GM19099 (cell line): ENCODE data around the gene THAP10.

ENCODE experiments used
- POLR2A ChIP-seq: IDR thresholded peaks from 3 replicates; pipeline ENCODE4 v1.6.1; 2011; ENCODE audit warnings: low read depth; ENCODE audit not compliant: insufficient read length; ENCODE audit errors: extremely low read depth

The THAP10 gene

GRCh38 chr15:70859998-70860397, 32.2 kb downstream of the THAP10 start:
- no peak for TF ChIP-seq POLR2A

- no peak for TF ChIP-seq POLR2A
These were observed 32.8 kb downstream of the THAP10 start for GRCh38 chr15:70859322-70859908.

- no peak for TF ChIP-seq POLR2A
These were observed 34.5 kb downstream of the THAP10 start for GRCh38 chr15:70857562-70858285.

DNA sequence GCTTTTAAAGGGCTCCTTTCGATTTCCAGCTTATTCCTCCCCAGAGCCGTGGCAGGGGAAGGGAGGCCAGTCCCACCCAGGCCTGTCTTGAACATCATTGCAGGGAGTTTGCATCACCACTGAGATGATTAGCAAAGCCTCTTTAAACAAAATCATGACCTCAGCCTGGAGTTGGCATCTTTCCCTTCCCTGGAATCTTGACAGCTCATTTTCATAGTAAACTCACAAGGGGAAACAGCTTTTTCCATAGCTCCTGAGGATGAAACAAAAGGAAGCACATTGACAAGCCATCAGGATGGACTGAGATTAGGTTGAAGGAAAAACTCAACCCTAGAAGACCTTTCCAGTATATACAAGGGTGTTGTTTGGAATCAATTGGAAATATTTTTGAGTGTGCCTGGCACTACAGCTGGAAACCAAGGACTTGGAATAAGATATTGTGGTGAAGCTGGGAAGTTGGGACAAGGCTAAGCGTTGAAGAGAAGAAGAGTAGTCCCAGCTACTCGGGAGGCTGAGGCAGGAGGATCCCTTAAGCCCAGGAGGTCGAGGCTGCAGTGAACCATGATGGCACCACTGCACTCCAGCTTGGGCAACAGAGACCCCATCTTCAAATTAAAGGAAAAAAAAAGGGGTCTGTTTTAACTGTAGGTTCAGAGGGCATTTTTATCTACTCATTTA, 35.2 kb downstream of the THAP10 start:
- no peak for TF ChIP-seq POLR2A

- no peak for TF ChIP-seq POLR2A
These were observed 35.9 kb downstream of the THAP10 start for GRCh38 chr15:70856177-70856883.

DNA sequence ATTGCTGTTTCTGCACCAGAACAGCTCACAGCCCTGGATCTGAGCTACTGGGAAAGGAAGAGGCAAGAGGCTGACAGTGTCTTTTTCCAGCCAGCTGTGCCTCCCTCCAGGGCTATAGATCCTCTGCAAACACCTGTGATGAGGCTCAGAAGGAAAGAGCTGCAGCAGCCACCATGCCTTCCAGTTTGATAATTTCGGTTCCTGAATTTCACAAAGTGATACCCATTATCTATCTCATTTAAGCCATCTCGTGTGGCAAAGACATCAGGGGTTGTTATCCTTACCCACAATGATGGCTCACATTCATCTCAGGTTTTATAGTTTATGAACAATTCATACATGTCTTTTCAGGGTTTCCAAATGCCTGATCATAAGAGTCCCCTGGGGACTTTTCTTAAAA, 36.5 kb downstream of the THAP10 start:
- TF ChIP-seq POLR2A: no peak

DNA sequence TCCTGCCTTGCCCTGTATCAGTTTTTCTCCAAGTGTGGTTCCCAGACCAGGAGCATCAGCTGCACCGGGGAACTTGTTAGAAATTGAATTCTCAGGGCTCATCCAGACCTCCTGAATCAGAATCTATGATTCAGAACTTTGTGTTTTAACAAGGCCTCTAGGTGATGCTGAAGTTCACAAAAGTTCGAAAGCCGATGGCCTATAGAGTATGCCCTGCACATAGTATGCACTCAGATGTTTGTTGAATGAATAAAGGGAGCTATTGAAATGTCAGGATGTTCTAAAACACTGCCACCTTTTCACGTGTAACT, 37.6 kb downstream of the THAP10 start:
- TF ChIP-seq POLR2A: no peak

DNA sequence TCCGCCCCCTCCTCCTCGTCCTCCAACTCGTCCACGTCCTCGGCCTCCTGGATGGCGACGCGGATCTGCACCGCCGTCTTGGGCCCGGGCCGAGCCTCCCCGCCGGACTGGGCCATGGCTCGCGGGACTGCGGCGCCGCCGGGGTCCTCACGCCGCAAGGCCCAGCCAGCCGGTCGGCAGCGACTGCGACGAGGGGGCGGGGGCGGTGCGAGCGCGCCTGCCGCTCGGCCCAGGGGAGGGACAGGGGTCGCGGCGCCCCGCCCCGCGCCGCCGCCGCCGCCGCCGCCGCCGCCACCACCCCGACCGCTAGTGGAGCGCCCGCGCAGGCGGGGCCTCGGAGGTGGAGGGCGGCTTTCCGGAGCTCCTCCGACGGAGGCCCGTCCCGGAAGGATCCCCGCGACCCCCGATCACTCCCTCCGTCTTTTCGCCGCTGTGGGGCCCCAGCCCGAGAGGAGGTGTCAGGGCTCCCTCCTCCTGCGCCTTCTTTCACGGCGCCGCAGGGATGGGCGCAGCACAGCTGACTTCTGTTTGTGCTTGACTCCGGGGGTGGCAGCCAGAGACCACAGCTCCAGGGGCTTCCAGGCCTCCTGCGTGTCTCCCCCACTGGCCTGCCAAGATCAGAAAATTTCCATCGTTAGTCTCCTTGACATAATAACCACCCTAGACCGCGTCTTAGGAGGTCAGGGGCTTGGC, 38.1 kb downstream of the THAP10 start, which contains the start of gene LARP6:
TSS of gene LARP6 (minus strand) at position 185 of the 693 bp plus-strand sequence. CDS start at position 116, 69 bp downstream.
- no peak for TF ChIP-seq POLR2A

GRCh38 chr15:70853318-70853972, 38.8 kb downstream of the THAP10 start:
- no peak for TF ChIP-seq POLR2A

DNA sequence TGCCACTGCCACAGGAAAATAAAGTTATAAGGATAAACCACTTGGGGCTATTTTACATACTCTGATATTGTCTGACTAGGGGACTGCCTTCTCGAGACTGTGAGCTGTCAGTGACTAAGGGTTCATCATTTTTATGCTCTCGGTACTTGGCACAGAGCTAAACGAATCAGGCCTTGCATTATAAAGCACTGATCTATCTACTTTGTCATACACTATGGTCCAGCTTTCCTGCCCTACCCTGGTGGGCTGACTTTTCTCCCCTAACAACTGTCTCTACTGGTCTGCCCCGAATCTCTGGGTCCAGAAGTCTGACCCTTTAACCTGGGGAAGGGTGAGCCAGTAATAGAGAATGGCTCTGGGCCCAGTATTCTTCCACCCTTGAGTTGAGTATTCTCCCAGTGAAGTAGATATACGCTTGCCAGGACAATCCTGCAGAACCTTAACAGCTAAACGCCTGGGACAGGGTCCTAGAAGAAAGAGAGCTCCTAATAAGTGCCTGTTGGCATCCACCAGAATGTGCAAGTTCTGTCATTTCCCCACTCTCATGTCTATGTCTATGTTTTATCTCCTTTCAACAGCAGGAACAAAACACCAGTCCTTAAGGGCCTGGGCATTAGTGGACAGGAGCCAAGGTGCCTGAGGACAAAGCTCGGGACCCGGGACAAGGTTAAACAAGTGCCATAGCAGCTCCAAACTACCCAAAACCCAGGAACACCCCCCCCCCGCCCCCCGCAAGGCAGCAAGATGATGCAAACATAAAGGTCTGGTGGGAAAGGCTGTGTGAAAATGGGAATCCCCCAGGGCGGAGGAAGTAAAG, 39.5 kb downstream of the THAP10 start:
- TF ChIP-seq POLR2A: no peak

DNA sequence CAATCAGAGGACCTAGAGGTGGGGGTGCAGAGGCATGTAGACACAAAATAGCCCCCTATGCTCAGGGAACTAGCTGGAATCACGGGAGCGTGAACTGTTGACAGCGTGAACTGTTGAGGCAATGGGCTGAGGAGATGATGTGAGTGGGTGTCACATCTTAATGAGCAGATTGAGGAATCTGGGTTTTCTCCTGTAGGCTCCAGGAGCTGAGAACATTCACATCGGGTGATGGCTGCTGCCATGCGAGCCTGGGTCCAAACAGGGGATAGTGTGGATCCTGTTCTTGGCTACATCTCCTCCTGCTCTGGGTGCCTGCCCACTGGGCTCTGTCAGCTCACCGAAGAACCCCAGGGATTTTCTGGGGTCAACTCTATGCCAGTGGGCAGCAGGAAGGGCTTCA, 40.3 kb downstream of the THAP10 start:
- no peak for TF ChIP-seq POLR2A

GRCh38 chr15:70845602-70846360, 46.5 kb downstream of the THAP10 start:
- no peak for TF ChIP-seq POLR2A

DNA sequence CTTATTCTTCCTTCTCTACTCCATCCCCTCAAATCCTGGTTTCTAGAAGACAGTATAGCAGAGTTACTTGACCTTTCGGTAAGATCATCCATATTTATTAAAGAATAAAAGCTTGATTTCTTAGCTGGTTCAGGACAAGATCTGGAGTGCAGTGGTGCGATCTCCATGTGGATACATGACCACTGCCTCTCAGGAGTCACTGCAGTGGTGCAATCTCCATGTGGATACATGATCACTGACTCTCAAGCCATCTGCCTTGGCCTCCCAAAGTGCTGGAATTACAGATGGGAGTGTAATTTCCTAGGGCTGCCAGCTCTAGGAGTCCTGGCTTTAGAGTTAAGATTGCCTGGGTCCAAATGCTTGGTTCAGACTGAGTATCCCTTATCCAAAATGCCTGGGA, 54.8 kb downstream of the THAP10 start:
- TF ChIP-seq POLR2A: no peak
